22Rv1 (cell line): Measurements from ENCODE around the gene GPR141.

Source experiments
- CTCF ChIP-seq: fragments of 450-650 bp; IDR thresholded peaks from 2 replicates; pipeline ENCODE4 v1.5.1; 2017; ENCODE audit warnings: mild to moderate bottlenecking
- ZFX ChIP-seq: fragments of 450-650 bp; IDR thresholded peaks from 2 replicates; pipeline ENCODE4 v1.6.1; 2017; ENCODE audit warnings: antibody characterized with exemption, borderline replicate concordance

GRCh38 chr7:37672926-37673325, 10.6 kb upstream of the GPR141 start:
- TF ChIP-seq CTCF (no peak), ZFX (no peak)
